WTC11 (cell line): ENCODE results near the gene KIF21B. TPM values are rescaled to one million over a fixed set of nuclear protein-coding genes. Genes with fewer than 3 reads are reported as not detected.

ENCODE experiments used
- ATAC-seq: fragments of 200-7000 bp; cut with Tn5 transposase; 2 replicates; pipeline ENCODE4 v1.10.0; 2021; ENCODE audit warnings: mild to moderate bottlenecking, moderate library complexity
- CTCF ChIA-PET: fragments of 300-600 bp; sonication (Branson Sonifier 250); formaldehyde crosslinking; loops from one replicate; lab custom pipeline; 2021; ENCODE audit warnings: antibody characterized with exemption; lab: Charles Lee
- POLR2A ChIA-PET: fragments of 350-600 bp; sonication (Branson Sonifier 250); formaldehyde crosslinking; loops from one replicate; lab custom pipeline; 2021; ENCODE audit warnings: antibody characterized with exemption; lab: Charles Lee
- DNase-seq: peaks from one replicate; pipeline ENCODE4 v3.0.0; 2021; ENCODE audit warnings: low spot score
- H3K27ac Mint-ChIP-seq: 2 replicates; pipeline ENCODE4 v1.8.0; 2021; ENCODE audit warnings: mixed read lengths
- H3K27me3 Mint-ChIP-seq: 2 replicates; pipeline ENCODE4 v1.8.0; 2021; ENCODE audit warnings: low read depth, mild to moderate bottlenecking, moderate library complexity, mixed read lengths
- H3K36me3 Mint-ChIP-seq: 2 replicates; pipeline ENCODE4 v1.8.0; 2021; ENCODE audit warnings: mixed read lengths
- H3K4me1 Mint-ChIP-seq: 2 replicates; pipeline ENCODE4 v1.8.0; 2022; ENCODE audit warnings: mixed read lengths
- H3K4me3 Mint-ChIP-seq: 2 replicates; pipeline ENCODE4 v1.8.0; 2021; ENCODE audit warnings: mild to moderate bottlenecking, moderate library complexity, mixed read lengths
- H3K9me3 Mint-ChIP-seq: 2 replicates; pipeline ENCODE4 v1.8.0; 2021; ENCODE audit warnings: mixed read lengths
- CREB1 ChIP-seq: sonication (generic); formaldehyde crosslinking; IDR thresholded peaks from 2 replicates; pipeline ENCODE4 v1.8.0; 2023; ENCODE audit warnings: mild to moderate bottlenecking, missing genetic modification reagents
- CREM ChIP-seq: sonication (generic); formaldehyde crosslinking; IDR thresholded peaks from 2 replicates; pipeline ENCODE4 v1.8.1; 2022; ENCODE audit warnings: mild to moderate bottlenecking, missing genetic modification reagents, moderate library complexity
- EMX1 ChIP-seq: fragments of 250-450 bp; sonication (Bioruptor Pico); IDR thresholded peaks from 2 replicates; pipeline ENCODE4 v1.8.0; 2021; ENCODE audit warnings: mild to moderate bottlenecking
- FOXJ3 ChIP-seq: sonication (generic); formaldehyde crosslinking; IDR thresholded peaks from 2 replicates; pipeline ENCODE4 v1.9.0; 2021; ENCODE audit warnings: missing genetic modification reagents, mild to moderate bottlenecking, borderline replicate concordance
- GRHL2 ChIP-seq: fragments of 250-450 bp; sonication (Bioruptor Pico); IDR thresholded peaks from 2 replicates; pipeline ENCODE4 v1.8.0; 2022; ENCODE audit warnings: mild to moderate bottlenecking, moderate library complexity; ENCODE audit not compliant: insufficient replicate concordance, severe bottlenecking
- MYBL2 ChIP-seq: sonication (generic); formaldehyde crosslinking; IDR thresholded peaks from 2 replicates; pipeline ENCODE4 v1.8.1; 2023; ENCODE audit warnings: mild to moderate bottlenecking, moderate library complexity, missing genetic modification reagents
- ZNF317 ChIP-seq: sonication (generic); formaldehyde crosslinking; IDR thresholded peaks from 2 replicates; pipeline ENCODE4 v1.8.1; 2023; ENCODE audit warnings: low read depth, mild to moderate bottlenecking, moderate library complexity, missing genetic modification reagents, borderline replicate concordance
- ZNF416 ChIP-seq: fragments of 250-450 bp; sonication (Bioruptor Pico); IDR thresholded peaks from 2 replicates; pipeline ENCODE4 v1.9.0; 2021; ENCODE audit warnings: mild to moderate bottlenecking, inconsistent platforms
- total RNA-seq: library from RNA; stranded (reverse); gene quantifications from 3 replicates; pipeline ENCODE4 v1.2.3, GENCODE V29; 2021
- TF ChIP-seq, protein P1 (sequence below): sonication (generic); formaldehyde crosslinking; IDR thresholded peaks from 2 replicates; pipeline ENCODE4 v1.8.0; 2023; ENCODE audit warnings: missing genetic modification reagents, mild to moderate bottlenecking, borderline replicate concordance
- TF ChIP-seq, protein P2 (sequence below): sonication (generic); formaldehyde crosslinking; IDR thresholded peaks from 2 replicates; pipeline ENCODE4 v1.8.0; 2022; ENCODE audit warnings: mild to moderate bottlenecking, missing genetic modification reagents
- TF ChIP-seq, protein P3 (sequence below): sonication (generic); formaldehyde crosslinking; IDR thresholded peaks from 2 replicates; pipeline ENCODE4 v1.8.1; 2022; ENCODE audit warnings: mild to moderate bottlenecking, moderate library complexity, missing genetic modification reagents
- TF ChIP-seq, protein P4 (sequence below): sonication (generic); formaldehyde crosslinking; IDR thresholded peaks from 2 replicates; pipeline ENCODE4 v1.8.1; 2022; ENCODE audit warnings: mild to moderate bottlenecking, missing genetic modification reagents, moderate library complexity, borderline replicate concordance
- TF ChIP-seq, protein P5 (sequence below): sonication (generic); formaldehyde crosslinking; IDR thresholded peaks from 2 replicates; pipeline ENCODE4 v1.8.1; 2022; ENCODE audit warnings: low read depth, mild to moderate bottlenecking, moderate library complexity, missing genetic modification reagents, borderline replicate concordance
- TF ChIP-seq, protein P6 (sequence below): sonication (generic); formaldehyde crosslinking; IDR thresholded peaks from 2 replicates; pipeline ENCODE4 v1.8.1; 2023; ENCODE audit warnings: mild to moderate bottlenecking, missing genetic modification reagents
- TF ChIP-seq, protein P7 (sequence below): sonication (generic); formaldehyde crosslinking; IDR thresholded peaks from 2 replicates; pipeline ENCODE4 v1.8.1; 2022; ENCODE audit warnings: low read depth, missing genetic modification reagents, borderline replicate concordance
- TF ChIP-seq, protein P8 (sequence below): fragments of 250-450 bp; sonication (Bioruptor Pico); IDR thresholded peaks from 2 replicates; pipeline ENCODE4 v1.9.0; 2021; ENCODE audit warnings: moderate library complexity, mild to moderate bottlenecking, inconsistent platforms, borderline replicate concordance

Gene KIF21B
- total RNA-seq, 1 experiment from 2014 or later, result 19.4 TPM

DNA sequence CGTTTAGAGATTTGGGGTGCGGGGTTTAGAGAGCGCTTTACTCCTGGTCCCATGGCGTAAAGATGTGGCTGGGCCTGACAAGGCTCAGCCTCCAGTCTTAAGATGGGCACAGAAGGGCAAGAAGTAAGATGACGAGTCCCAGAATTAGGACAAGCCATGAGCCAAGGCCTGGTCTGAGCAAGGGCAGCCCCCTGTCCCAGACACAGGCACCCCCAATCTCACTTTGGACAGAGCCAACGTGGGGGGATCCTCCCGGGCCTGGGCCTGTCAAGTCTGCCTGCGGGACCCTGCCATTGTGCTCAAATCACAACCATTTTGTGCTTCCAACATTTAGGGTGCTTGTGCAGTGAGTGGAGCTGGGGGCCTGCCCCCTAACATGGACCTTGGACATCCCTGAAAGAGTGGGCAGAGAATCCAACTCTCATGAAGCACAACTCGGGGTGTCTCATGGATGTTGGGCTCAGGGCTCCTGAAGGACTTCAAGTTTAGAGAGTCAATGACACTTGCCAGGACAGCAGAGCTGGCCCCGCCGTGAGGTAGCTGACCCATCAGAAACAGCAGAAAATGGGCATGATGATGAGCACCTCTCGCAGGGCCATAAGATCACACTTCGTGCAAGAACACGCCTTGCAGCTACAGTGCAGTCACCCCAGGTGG, 52.6 kb downstream of the KIF21B start:
- H3K4me3 Mint-ChIP-seq, result no peak overlapping the region
- H3K4me1 Mint-ChIP-seq, result no peaks in the 10 kb centered on the region; the same call in 1 of the 2 replicates
- no peaks in the 10 kb centered on the region for H3K9me3 Mint-ChIP-seq
- no peaks in the 10 kb centered on the region for H3K27me3 Mint-ChIP-seq
- POLR2A ChIA-PET, result no interaction called here
- TF ChIP-seq, protein P1, sequence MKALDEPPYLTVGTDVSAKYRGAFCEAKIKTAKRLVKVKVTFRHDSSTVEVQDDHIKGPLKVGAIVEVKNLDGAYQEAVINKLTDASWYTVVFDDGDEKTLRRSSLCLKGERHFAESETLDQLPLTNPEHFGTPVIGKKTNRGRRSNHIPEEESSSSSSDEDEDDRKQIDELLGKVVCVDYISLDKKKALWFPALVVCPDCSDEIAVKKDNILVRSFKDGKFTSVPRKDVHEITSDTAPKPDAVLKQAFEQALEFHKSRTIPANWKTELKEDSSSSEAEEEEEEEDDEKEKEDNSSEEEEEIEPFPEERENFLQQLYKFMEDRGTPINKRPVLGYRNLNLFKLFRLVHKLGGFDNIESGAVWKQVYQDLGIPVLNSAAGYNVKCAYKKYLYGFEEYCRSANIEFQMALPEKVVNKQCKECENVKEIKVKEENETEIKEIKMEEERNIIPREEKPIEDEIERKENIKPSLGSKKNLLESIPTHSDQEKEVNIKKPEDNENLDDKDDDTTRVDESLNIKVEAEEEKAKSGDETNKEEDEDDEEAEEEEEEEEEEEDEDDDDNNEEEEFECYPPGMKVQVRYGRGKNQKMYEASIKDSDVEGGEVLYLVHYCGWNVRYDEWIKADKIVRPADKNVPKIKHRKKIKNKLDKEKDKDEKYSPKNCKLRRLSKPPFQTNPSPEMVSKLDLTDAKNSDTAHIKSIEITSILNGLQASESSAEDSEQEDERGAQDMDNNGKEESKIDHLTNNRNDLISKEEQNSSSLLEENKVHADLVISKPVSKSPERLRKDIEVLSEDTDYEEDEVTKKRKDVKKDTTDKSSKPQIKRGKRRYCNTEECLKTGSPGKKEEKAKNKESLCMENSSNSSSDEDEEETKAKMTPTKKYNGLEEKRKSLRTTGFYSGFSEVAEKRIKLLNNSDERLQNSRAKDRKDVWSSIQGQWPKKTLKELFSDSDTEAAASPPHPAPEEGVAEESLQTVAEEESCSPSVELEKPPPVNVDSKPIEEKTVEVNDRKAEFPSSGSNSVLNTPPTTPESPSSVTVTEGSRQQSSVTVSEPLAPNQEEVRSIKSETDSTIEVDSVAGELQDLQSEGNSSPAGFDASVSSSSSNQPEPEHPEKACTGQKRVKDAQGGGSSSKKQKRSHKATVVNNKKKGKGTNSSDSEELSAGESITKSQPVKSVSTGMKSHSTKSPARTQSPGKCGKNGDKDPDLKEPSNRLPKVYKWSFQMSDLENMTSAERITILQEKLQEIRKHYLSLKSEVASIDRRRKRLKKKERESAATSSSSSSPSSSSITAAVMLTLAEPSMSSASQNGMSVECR (CRISPR knock-in tag), result no peak
- TF ChIP-seq, protein P2, sequence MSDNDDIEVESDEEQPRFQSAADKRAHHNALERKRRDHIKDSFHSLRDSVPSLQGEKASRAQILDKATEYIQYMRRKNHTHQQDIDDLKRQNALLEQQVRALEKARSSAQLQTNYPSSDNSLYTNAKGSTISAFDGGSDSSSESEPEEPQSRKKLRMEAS, result no peak
- TF ChIP-seq ZNF317 (CRISPR knock-in tag), result no peak
- TF ChIP-seq CREM, result no peak
- TF ChIP-seq, protein P3, sequence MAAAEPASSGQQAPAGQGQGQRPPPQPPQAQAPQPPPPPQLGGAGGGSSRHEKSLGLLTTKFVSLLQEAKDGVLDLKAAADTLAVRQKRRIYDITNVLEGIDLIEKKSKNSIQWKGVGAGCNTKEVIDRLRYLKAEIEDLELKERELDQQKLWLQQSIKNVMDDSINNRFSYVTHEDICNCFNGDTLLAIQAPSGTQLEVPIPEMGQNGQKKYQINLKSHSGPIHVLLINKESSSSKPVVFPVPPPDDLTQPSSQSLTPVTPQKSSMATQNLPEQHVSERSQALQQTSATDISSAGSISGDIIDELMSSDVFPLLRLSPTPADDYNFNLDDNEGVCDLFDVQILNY (CRISPR knock-in tag), result no peak
- no peak for TF ChIP-seq GRHL2
- no peak for TF ChIP-seq ZNF416
- TF ChIP-seq, protein P4, sequence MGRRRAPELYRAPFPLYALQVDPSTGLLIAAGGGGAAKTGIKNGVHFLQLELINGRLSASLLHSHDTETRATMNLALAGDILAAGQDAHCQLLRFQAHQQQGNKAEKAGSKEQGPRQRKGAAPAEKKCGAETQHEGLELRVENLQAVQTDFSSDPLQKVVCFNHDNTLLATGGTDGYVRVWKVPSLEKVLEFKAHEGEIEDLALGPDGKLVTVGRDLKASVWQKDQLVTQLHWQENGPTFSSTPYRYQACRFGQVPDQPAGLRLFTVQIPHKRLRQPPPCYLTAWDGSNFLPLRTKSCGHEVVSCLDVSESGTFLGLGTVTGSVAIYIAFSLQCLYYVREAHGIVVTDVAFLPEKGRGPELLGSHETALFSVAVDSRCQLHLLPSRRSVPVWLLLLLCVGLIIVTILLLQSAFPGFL (CRISPR knock-in tag), result no peak
- TF ChIP-seq, protein P5, sequence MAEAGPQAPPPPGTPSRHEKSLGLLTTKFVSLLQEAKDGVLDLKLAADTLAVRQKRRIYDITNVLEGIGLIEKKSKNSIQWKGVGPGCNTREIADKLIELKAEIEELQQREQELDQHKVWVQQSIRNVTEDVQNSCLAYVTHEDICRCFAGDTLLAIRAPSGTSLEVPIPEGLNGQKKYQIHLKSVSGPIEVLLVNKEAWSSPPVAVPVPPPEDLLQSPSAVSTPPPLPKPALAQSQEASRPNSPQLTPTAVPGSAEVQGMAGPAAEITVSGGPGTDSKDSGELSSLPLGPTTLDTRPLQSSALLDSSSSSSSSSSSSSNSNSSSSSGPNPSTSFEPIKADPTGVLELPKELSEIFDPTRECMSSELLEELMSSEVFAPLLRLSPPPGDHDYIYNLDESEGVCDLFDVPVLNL (CRISPR knock-in tag), result no peak
- TF ChIP-seq, protein P6, sequence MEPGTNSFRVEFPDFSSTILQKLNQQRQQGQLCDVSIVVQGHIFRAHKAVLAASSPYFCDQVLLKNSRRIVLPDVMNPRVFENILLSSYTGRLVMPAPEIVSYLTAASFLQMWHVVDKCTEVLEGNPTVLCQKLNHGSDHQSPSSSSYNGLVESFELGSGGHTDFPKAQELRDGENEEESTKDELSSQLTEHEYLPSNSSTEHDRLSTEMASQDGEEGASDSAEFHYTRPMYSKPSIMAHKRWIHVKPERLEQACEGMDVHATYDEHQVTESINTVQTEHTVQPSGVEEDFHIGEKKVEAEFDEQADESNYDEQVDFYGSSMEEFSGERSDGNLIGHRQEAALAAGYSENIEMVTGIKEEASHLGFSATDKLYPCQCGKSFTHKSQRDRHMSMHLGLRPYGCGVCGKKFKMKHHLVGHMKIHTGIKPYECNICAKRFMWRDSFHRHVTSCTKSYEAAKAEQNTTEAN (CRISPR knock-in tag), result no peak
- TF ChIP-seq EMX1 (CRISPR knock-in tag), result no peak
- no peak for TF ChIP-seq CREB1 (CRISPR knock-in tag)
- TF ChIP-seq FOXJ3 (CRISPR knock-in tag), result no peak
- TF ChIP-seq MYBL2 (CRISPR knock-in tag), result no peak
- TF ChIP-seq, protein P7, sequence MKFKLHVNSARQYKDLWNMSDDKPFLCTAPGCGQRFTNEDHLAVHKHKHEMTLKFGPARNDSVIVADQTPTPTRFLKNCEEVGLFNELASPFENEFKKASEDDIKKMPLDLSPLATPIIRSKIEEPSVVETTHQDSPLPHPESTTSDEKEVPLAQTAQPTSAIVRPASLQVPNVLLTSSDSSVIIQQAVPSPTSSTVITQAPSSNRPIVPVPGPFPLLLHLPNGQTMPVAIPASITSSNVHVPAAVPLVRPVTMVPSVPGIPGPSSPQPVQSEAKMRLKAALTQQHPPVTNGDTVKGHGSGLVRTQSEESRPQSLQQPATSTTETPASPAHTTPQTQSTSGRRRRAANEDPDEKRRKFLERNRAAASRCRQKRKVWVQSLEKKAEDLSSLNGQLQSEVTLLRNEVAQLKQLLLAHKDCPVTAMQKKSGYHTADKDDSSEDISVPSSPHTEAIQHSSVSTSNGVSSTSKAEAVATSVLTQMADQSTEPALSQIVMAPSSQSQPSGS (CRISPR knock-in tag), result no peak
- TF ChIP-seq, protein P8, sequence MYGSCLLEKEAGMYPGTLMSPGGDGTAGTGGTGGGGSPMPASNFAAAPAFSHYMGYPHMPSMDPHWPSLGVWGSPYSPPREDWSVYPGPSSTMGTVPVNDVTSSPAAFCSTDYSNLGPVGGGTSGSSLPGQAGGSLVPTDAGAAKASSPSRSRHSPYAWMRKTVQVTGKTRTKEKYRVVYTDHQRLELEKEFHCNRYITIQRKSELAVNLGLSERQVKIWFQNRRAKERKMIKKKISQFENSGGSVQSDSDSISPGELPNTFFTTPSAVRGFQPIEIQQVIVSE, result no peak
- TF ChIP-seq, all 79 proteins: peak for 0
- CTCF ChIA-PET, result interaction anchor here (0.9 to 4.3 kb wide), 32 partner anchors 8 to 409 kb away, joined by 3 to 94 read pairs (median 14); partner anchors contain the start of genes ASCL5, CACNA1S, GPR25 and INAVA
- no peak for DNase-seq
- no peak for ATAC-seq
- no peaks in the 10 kb centered on the region; the same call in 1 of the 2 replicates for H3K36me3 Mint-ChIP-seq
- no peak overlapping the region; the same call in 1 of the 2 replicates for H3K27ac Mint-ChIP-seq
